ENCODE measurements around the gene BRSK2. TPM values are rescaled to one million over a fixed set of nuclear protein-coding genes. Genes with fewer than 3 reads are reported as not detected.

The BRSK2 gene
- total and polyA plus RNA-seq, 2 experiments from 2014 or later = 4.7 to 13.6 TPM

- no peaks in the 10 kb centered on the region for H4K20me1 ChIP-seq (ENCODE audit: insufficient read depth, poor library complexity, severe bottlenecking)
- no peaks in the 10 kb centered on the region for H3K79me2 ChIP-seq
- H3K4me3 ChIP-seq = no peak overlapping the region
- no peak overlapping the region for H3K4me2 ChIP-seq
- no peak overlapping the region for H2AFZ ChIP-seq
- no peak for DNase-seq (ENCODE audit: low spot score)
- no peaks in the 10 kb centered on the region for H3K9me2 ChIP-seq (replicated peaks; ENCODE audit: insufficient read depth)
- H3K4me1 ChIP-seq (ENCODE audit: insufficient read depth) = no peaks in the 10 kb centered on the region
- TF ChIP-seq EZH2 (IDR thresholded peaks at IDR 0.05; ENCODE audit: borderline replicate concordance) = no peak
- no peaks in the 10 kb centered on the region for H3K27me3 ChIP-seq
- no peaks in the 10 kb centered on the region for H3K9me3 ChIP-seq (ENCODE audit: low read depth)
- no peaks in the 10 kb centered on the region for H3K36me3 ChIP-seq (replicated peaks; ENCODE audit: insufficient read depth, low read depth)
- 92% methylated on average over 12 of the region's 19 CpGs for WGBS (ENCODE audit: low lambda C conversion rate, missing lambda C conversion rate)
- H3K27ac ChIP-seq = no peak overlapping the region
Observed at GRCh38 chr11:1468473-1469066, 78.8 kb downstream of the BRSK2 start.

GRCh38 chr11:1469287-1469910, 79.7 kb downstream of the BRSK2 start:
- Histone ChIP-seq H2AFZ (no peak overlapping the region), H3K4me2 (no peak overlapping the region), H3K79me2 (no peaks in the 10 kb centered on the region), H3K36me3 (replicated peaks; ENCODE audit: insufficient read depth, low read depth) (no peaks in the 10 kb centered on the region), H3K9me3 (ENCODE audit: low read depth) (no peaks in the 10 kb centered on the region), H3K4me1 (ENCODE audit: insufficient read depth) (no peaks in the 10 kb centered on the region), H3K27me3 (no peaks in the 10 kb centered on the region), H3K27ac (no peak overlapping the region), H3K9me2 (replicated peaks; ENCODE audit: insufficient read depth) (no peaks in the 10 kb centered on the region), H3K4me3 (no peak overlapping the region), H4K20me1 (ENCODE audit: insufficient read depth, poor library complexity, severe bottlenecking) (no peaks in the 10 kb centered on the region)
- DNase-seq (ENCODE audit: low spot score) = no peak
- TF ChIP-seq EZH2 (IDR thresholded peaks at IDR 0.05; ENCODE audit: borderline replicate concordance) (no peak), EZH2phosphoT487 (IDR thresholded peaks at IDR 0.05; ENCODE audit: low read depth, severe bottlenecking, unreplicated experiment) (no peak), CTCF (IDR thresholded peaks at IDR 0.05; ENCODE audit: poor library complexity) (no peak)
- 91% methylated on average over 17 of the region's 19 CpGs for WGBS (ENCODE audit: low lambda C conversion rate, missing lambda C conversion rate)

DNA sequence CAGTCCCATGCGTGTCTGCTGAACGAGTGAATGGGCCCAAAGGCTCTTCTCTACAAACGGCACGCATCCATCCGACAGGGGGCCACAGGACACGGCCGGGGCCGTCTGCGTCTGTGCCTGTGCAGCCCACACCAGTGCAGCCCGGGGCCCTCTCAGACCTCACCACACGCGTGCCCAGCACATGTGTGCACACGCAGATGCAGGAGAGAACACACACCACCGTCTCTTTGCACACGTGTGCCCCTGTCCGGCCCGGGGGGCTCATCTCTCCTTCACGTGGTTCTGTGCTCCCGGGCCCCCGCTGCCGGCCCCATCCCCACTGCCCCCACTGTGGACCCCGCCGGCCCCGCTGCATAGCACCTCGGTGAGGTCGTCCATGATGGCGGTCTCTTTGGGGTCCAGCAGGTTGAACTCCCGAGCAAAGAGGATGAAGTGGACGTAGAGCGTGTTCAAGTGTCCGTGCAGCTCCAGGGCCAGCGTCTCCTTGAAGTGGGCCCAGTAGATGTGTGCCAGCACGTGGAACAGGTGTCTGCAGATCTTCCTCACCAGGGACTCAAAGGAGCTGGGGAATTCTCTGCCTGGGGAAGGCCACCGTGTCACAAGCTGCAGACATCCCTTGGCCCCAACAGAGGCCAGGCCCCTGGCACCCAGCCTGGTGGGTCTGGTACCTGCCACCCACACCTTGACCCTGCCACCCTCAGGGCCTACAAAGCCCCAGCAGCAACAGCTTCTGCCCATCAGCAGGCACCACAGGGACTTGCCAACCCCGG, 80.4 kb downstream of the BRSK2 start:
- 98% methylated on average over 15 of the region's 35 CpGs for WGBS (ENCODE audit: low lambda C conversion rate, missing lambda C conversion rate)
- DNase-seq (ENCODE audit: low spot score) = no peak
- no peaks in the 10 kb centered on the region for H3K27me3 ChIP-seq
- no peak overlapping the region for H3K4me2 ChIP-seq
- H3K27ac ChIP-seq = no peak overlapping the region
- H3K36me3 ChIP-seq (replicated peaks; ENCODE audit: insufficient read depth, low read depth) = no peaks in the 10 kb centered on the region
- H4K20me1 ChIP-seq (ENCODE audit: insufficient read depth, poor library complexity, severe bottlenecking) = no peaks in the 10 kb centered on the region
- TF ChIP-seq CTCF (IDR thresholded peaks at IDR 0.05; ENCODE audit: poor library complexity) = no peak
- TF ChIP-seq EZH2 (IDR thresholded peaks at IDR 0.05; ENCODE audit: borderline replicate concordance) = no peak
- no peak for TF ChIP-seq EZH2phosphoT487 (IDR thresholded peaks at IDR 0.05; ENCODE audit: low read depth, severe bottlenecking, unreplicated experiment)
- no peaks in the 10 kb centered on the region for H3K9me2 ChIP-seq (replicated peaks; ENCODE audit: insufficient read depth)
- H2AFZ ChIP-seq = no peak overlapping the region
- H3K9me3 ChIP-seq (ENCODE audit: low read depth) = no peaks in the 10 kb centered on the region
- no peak overlapping the region for H3K4me3 ChIP-seq
- H3K4me1 ChIP-seq (ENCODE audit: insufficient read depth) = no peaks in the 10 kb centered on the region
- no peaks in the 10 kb centered on the region for H3K79me2 ChIP-seq
